K562 (cell line): ENCODE data around the gene LAMA5. TPM values are rescaled to one million over a fixed set of nuclear protein-coding genes. Genes with fewer than 3 reads are reported as not detected.
A peak's percentile ranks its signal among the peaks of the same experiment; 100 is the strongest.

Experiments used
- ATAC-seq: fragments of 200-7000 bp; cut with Tn5 transposase; 3 replicates; pipeline ENCODE4 v1.9.1; 2020; ENCODE audit warnings: moderate library complexity
- BruUV-seq: library from RNA; stranded (reverse); fragments of 400-500 nt; replicated peaks from 2 replicates; lab custom pipeline; 2021; lab: Mats Ljungman, UMichigan
- CTCF ChIA-PET: fragments of 300-600 bp; formaldehyde crosslinking; extraction: SDS; loops from one replicate; lab custom pipeline; 2021; ENCODE audit warnings: low intra/inter-chr PET ratio; lab: Yijun Ruan, JAX
- POLR2A ChIA-PET: fragments of 300-600, 350-650 bp; sonication (Branson Sonifier 250); formaldehyde crosslinking; extraction: SDS; loops from one replicate; lab custom pipeline; 2021; ENCODE audit warnings: antibody characterized with exemption, inconsistent platforms; lab: Yijun Ruan, JAX
- DNase-seq, 4 experiments: peaks; one replicate each; pipeline versions ENCODE4 v3.0.0 to v3.0.0-alpha.2; 2011 to 2018; ENCODE audit warnings: low spot score in 3 of 4, mixed read lengths in 3 of 4; ENCODE audit errors: extremely low read depth in 1 of 4
- FAIRE-seq: peaks from 2 replicates; lab custom pipeline; 2011; peaks lifted over from hg19 to GRCh38; lab: Jason Lieb, UNC
- H2AFZ ChIP-seq: 2 replicates; pipeline ENCODE4 v1.6.0; 2011; ENCODE audit warnings: low read depth, low read length, control low read depth, inconsistent platforms
- H3K27ac ChIP-seq: fragments of 200-600 bp; 3 replicates; pipeline ENCODE4 v1.8.0; 2011; ENCODE audit warnings: low read depth, mild to moderate bottlenecking, control low read depth, inconsistent platforms, low read length, moderate library complexity, mixed read lengths; ENCODE audit errors: extremely low read depth
- H3K27me3 ChIP-seq, 2 experiments: fragments of 300-600 bp in 1 of 2; 2 replicates in 1 of 2; 3 replicates in 1 of 2; pipeline versions ENCODE4 v1.6.0 to v1.8.0; 2011; ENCODE audit warnings: inconsistent platforms in 2 of 2, low read length in 2 of 2, mild to moderate bottlenecking in 1 of 2, mixed read lengths in 1 of 2, moderate library complexity in 1 of 2; ENCODE audit not compliant: control insufficient read depth in 2 of 2, insufficient read depth in 2 of 2
- H3K36me3 ChIP-seq: fragments of 300-600 bp; 3 replicates; pipeline ENCODE4 v1.8.0; 2011; ENCODE audit warnings: mild to moderate bottlenecking, low read length, inconsistent platforms; ENCODE audit not compliant: control insufficient read depth, insufficient read depth
- H3K4me1 ChIP-seq, 2 experiments: fragments of 200-600 bp in 1 of 2; replicated peaks in 1 of 2; 2 replicates in 1 of 2; 3 replicates in 1 of 2; pipeline versions ENCODE4 v1.5.1 to v1.8.0; 2011; ENCODE audit warnings: inconsistent platforms in 2 of 2, low read length in 2 of 2, mild to moderate bottlenecking in 1 of 2, mixed read lengths in 1 of 2, moderate library complexity in 1 of 2; ENCODE audit not compliant: control insufficient read depth in 2 of 2, insufficient read depth in 2 of 2
- H3K4me2 ChIP-seq: 2 replicates; pipeline ENCODE4 v1.6.1; 2011; ENCODE audit warnings: low read length, control low read depth, inconsistent platforms, mixed read lengths; ENCODE audit not compliant: insufficient read depth
- H3K4me3 ChIP-seq: fragments of 200-600 bp; sonication (generic), shearing (Covaris generic); 2 replicates; pipeline ENCODE4 v1.5.1; 2016; ENCODE audit warnings: control low read depth, inconsistent platforms
- H3K79me2 ChIP-seq: fragments of 200-600 bp; 3 replicates; pipeline ENCODE4 v1.8.0; 2011; ENCODE audit warnings: low read length, inconsistent platforms; ENCODE audit not compliant: control insufficient read depth, insufficient read depth
- H3K9ac ChIP-seq, 2 experiments: 2 replicates each; pipeline versions ENCODE4 v1.6.0 to v1.6.1; 2011; ENCODE audit warnings: low read depth in 2 of 2, low read length in 2 of 2, control low read depth in 1 of 2, inconsistent platforms in 1 of 2, mild to moderate bottlenecking in 1 of 2, mixed read lengths in 1 of 2; ENCODE audit not compliant: insufficient read depth in 1 of 2
- H3K9me1 ChIP-seq: one replicate; pipeline ENCODE4 v1.6.0; 2011; ENCODE audit warnings: inconsistent platforms, mild to moderate bottlenecking, low read length, moderate library complexity; ENCODE audit not compliant: control insufficient read depth, insufficient read depth
- H3K9me3 ChIP-seq: replicated peaks from 2 replicates; pipeline ENCODE4 v1.5.1; 2011; ENCODE audit warnings: low read depth, low read length, inconsistent platforms; ENCODE audit not compliant: control insufficient read depth, insufficient read depth
- H4K20me1 ChIP-seq: replicated peaks from 2 replicates; pipeline ENCODE4 v1.6.1; 2011; ENCODE audit warnings: low read length, inconsistent platforms, mixed read lengths; ENCODE audit not compliant: control insufficient read depth, insufficient read depth
- ATF7 ChIP-seq: fragments of 450-650 bp; IDR thresholded peaks from 2 replicates; pipeline ENCODE4 v1.7.1; 2014; ENCODE audit warnings: mild to moderate bottlenecking, moderate library complexity
- EGR1 ChIP-seq: fragments of 450-650 bp; conservative IDR thresholded peaks from 2 replicates; pipeline ENCODE4 v1.6.1; 2017; ENCODE audit warnings: mild to moderate bottlenecking
- NBN ChIP-seq: fragments of 450-650 bp; IDR thresholded peaks from 2 replicates; pipeline ENCODE4 v1.6.1; 2016; ENCODE audit warnings: low read depth, mild to moderate bottlenecking
- TAF1 ChIP-seq: IDR thresholded peaks from 2 replicates; pipeline ENCODE4 v1.6.1; 2011; ENCODE audit warnings: mild to moderate bottlenecking, low read length, moderate library complexity; ENCODE audit not compliant: insufficient read depth, control insufficient read depth, severe bottlenecking; ENCODE audit errors: extremely low read depth
- TCF7L2 ChIP-seq: fragments of 150-350 bp; IDR thresholded peaks from 2 replicates; pipeline ENCODE4 v1.6.1; 2016; ENCODE audit warnings: low read depth, mild to moderate bottlenecking, low read length, moderate library complexity
- VEZF1 ChIP-seq: fragments of 200-800 bp; sonication (Bioruptor generic); IDR thresholded peaks from 2 replicates; pipeline ENCODE4 v1.6.1; 2017; ENCODE audit warnings: missing genetic modification characterization, missing compliant biosample characterization
- ZBTB7A ChIP-seq: IDR thresholded peaks from 2 replicates; pipeline ENCODE4 v1.6.1; 2011; ENCODE audit warnings: low read depth, mild to moderate bottlenecking, low read length, moderate library complexity, borderline replicate concordance; ENCODE audit not compliant: control insufficient read depth
- ZNF263 ChIP-seq: sonication (generic); formaldehyde crosslinking; IDR thresholded peaks from 2 replicates; pipeline ENCODE4 v1.8.0; 2022; ENCODE audit warnings: mild to moderate bottlenecking, missing genetic modification reagents, borderline replicate concordance
- WGBS: fragments of 100-300 bp; shearing (Covaris generic); methylation state at CpG from one replicate; pipeline ENCODE4 v1.1.6; 2016; ENCODE audit warnings: low coverage, mixed read lengths; ENCODE audit not compliant: insufficient coverage; ENCODE audit errors: missing lambda C conversion rate; 5-methylcytosine and 5-hydroxymethylcytosine counted together
- in situ Hi-C: fragments of 300-500 bp; cut with MboI; formaldehyde crosslinking; loops from 4 replicates; pipeline ENCODE4 v1.15.0; 2018; ENCODE audit warnings: inconsistent platforms, mixed read lengths
- intact Hi-C: fragments of 100-400 bp; cut with micrococcal nuclease; formaldehyde crosslinking; loops from 2 replicates; pipeline ENCODE4 v1.14.2; 2022
- polyA plus RNA-seq, 8 experiments: library from polyadenylated mRNA; depleted of rRNA in 4 of 8; stranded (reverse) in 5 of 8; unstranded in 3 of 8; fragments of >200 nt; fragmentation: Nextera tagmentation in 2 of 8; fragmentation: Illumina TruSeq in 1 of 8; extraction: Ambion mirVana in 2 of 8; extraction: Trizol in 1 of 8; gene quantifications; 2 replicates each; pipeline versions ENCODE4 v1.2.1 to v1.2.3, GENCODE V29; 2011 to 2014; ENCODE audit warnings: inconsistent platforms in 1 of 8, missing spikeins in 1 of 8
- total RNA-seq, 7 experiments: library from RNA; depleted of rRNA in 6 of 7; stranded (reverse); fragments of >200 nt in 6 of 7; fragmentation: Illumina TruSeq in 2 of 7; extraction: Trizol in 2 of 7; gene quantifications; 2 replicates each; pipeline versions ENCODE4 v1.2.1 to v1.2.3, GENCODE V29; 2011 to 2021; ENCODE audit warnings: low replicate concordance in 1 of 7

The LAMA5 gene
- total and polyA plus RNA-seq, 9 of the 15 experiments (the other 6 are each of a cell fraction or from before 2014, with no cell fraction given) = 0.31 to 101 (median 7.8) TPM

- Histone ChIP-seq H3K4me3 (no peak overlapping the region), H3K9me3 (no peaks in the 10 kb centered on the region), H3K4me2 (peak overlapping the region; percentile 61), H2AFZ (peak overlapping the region; percentile 80), H3K27ac (no peak overlapping the region), H4K20me1 (peaks cover 10% of the 10 kb centered on the region; the same call in 1 of the 2 replicates), H3K9ac (peak overlapping the region in 1 of 2 experiments; percentile 96; a peak in 2 of 4 replicates), H3K4me1 (peaks cover 57 to 93% of the 10 kb centered on the region in 2 experiments)
- FAIRE-seq = no peak
- POLR2A ChIA-PET = interaction anchor here (0.6 to 1.7 kb wide), 4 partner anchors 11 to 69 kb away, joined by 3 to 8 read pairs (median 4); no protein-coding TSS in a partner anchor
- DNase-seq = peak; percentile 62 to 74 (median 68)
- WGBS = 5% methylated on average over 6 of the region's 15 CpGs
- CTCF ChIA-PET = interaction anchor here (1.1 kb wide), 1 partner anchor 67 kb away, joined by 3 read pairs; no protein-coding TSS in a partner anchor
- TF ChIP-seq TAF1 (no peak), EGR1 (peak; percentile 28), ATF7 (no peak), ZBTB7A (peak; percentile 71), NBN (0 out of 2 replicates have a peak, but pooled peaks have one; percentile 33), ZNF263 (CRISPR knock-in tag) (no peak), VEZF1 (CRISPR knock-in tag) (no peak), TCF7L2 (no peak)
- TF ChIP-seq, all 486 proteins: peak for 3
- ATAC-seq = peak; percentile 9; the same call in 2 of the 3 replicates
- no TSS peak for BruUV-seq
- Histone ChIP-seq H3K27me3 (no peaks in the 10 kb centered on the region), H3K9me1 (peaks cover 4% of the 10 kb centered on the region), H3K79me2 (peaks cover 36% of the 10 kb centered on the region), H3K36me3 (peaks cover 2% of the 10 kb centered on the region; the same call in 1 of the 3 replicates)
- in situ Hi-C loops (loop anchor here (5.0 to 10.0 kb wide), 2 partner anchors 61 to 374 kb away; no protein-coding TSS in a partner anchor), intact Hi-C loops (loop anchor here (5.0 kb wide), 1 partner anchor 66 kb away; the partner anchor contains the start of gene ADRM1)
Measured at GRCh38 chr20:62368392-62368975, 1.4 kb upstream of the LAMA5 start.
